HUDEP-2 (cell line): ENCODE results near the gene CEACAM16.

ENCODE experiments used
- DNase-seq, 76 experiments: peaks; one replicate each; lab custom pipeline; 2025; ENCODE audit not compliant: unreplicated experiment in 76 of 76; lab: John Stamatoyannopoulos, UW

The CEACAM16 gene

GRCh38 chr19:44741841-44742329 is 42.9 kb downstream of the CEACAM16 start:
- DNase-seq: peak in 75 of 76 experiments; percentile 39 to 95 (median 87)

- DNase-seq: no peak
These were observed 43.5 kb downstream of the CEACAM16 start for GRCh38 chr19:44742330-44743061.

GRCh38 chr19:44744871-44745332 is 46.0 kb downstream of the CEACAM16 start:
- DNase-seq: no peak

GRCh38 chr19:44745341-44745831 is 46.4 kb downstream of the CEACAM16 start:
- DNase-seq: no peak

- no peak for DNase-seq
These were observed 47.1 kb downstream of the CEACAM16 start for GRCh38 chr19:44745887-44746600.

- DNase-seq: no peak
These were observed 47.6 kb downstream of the CEACAM16 start for GRCh38 chr19:44746616-44746945.

- peak in 72 of 76 experiments; percentile 13 to 88 (median 72) for DNase-seq
These were observed 48.2 kb downstream of the CEACAM16 start for GRCh38 chr19:44746946-44747738.

- peak in 53 of 76 experiments; percentile 13 to 77 (median 51) for DNase-seq
These were observed 48.9 kb downstream of the CEACAM16 start for GRCh38 chr19:44747739-44748425.

DNA sequence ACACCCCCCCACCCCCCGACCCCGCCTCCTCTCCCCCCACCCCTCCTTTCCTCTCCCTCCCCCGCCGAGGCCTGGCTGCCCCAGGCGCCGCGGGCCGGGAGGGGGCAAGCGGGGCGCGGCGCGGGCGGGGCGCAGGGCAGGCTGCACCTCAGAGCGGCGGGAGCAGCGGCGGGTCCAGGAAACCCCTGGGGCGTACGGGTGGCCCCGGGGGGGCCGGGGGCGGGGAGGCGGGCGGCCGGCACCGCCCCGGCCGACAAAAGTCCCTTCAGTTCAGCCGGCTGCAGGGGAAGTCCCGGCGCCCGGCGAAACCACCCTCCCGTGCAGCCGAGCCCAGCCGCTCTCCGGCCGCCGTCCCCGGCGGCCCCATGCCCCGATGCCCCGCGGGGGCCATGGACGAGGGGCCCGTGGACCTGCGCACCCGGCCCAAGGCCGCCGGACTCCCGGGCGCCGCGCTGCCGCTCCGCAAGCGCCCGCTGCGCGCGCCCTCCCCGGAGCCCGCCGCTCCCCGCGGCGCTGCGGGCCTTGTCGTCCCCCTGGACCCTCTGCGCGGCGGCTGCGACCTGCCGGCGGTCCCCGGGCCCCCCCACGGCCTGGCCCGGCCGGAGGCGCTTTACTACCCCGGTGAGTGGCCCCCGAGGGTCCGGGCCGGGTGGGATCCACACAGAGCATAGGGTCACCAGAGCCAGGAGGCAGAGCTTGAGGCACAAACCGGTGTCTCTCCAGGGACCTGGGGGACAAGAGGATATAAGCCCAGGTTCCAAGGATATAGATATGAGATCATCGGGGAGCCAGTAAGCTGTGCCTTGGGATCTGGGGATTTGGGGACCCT is 49.7 kb downstream of the CEACAM16 start, which contains the start of gene BCL3:
BCL3 (plus strand) TSS at position 283 of the 829 bp plus-strand sequence; CDS start at position 366, 83 bp downstream.
- peak in 34 of 76 experiments; percentile 15 to 70 (median 50) for DNase-seq

DNA sequence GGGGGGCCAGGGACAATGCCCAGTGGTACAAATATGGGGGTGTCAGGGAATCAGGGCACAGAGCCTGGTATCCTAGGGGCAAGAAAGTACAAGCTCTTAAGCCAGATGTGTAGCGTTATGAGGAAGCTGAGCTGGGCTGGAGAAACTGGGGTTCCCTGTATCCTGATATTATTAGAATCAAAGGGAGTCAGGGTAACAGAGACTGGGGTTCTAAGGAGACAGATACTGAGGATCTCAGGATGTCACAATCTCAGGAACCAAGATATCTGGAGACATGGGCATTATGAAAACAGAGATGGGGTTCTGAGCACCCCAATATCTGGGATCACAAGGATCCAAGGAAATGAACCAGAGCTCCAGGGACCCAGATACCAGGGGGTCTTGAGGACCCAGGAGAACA is 50.3 kb downstream of the CEACAM16 start:
- DNase-seq: no peak

DNA sequence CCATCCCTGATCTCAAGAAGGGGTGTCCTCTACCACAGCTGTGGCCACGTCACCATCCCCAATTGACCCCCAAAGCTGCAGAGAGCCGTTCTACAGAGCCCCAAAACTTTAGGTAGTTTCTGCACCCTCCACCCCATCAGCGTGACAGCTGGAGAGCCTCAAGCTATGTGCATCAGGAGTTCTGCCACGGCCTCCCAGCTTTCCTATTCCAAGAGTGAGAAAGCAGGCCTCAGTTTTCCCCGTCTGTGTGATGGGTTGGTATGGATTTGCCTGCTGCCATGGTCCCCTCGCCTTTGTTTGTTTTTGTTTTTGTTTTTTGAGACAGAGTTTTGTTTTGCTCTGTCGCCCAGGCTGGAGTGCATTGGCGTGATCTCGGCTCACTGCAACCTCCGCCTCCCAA is 51.0 kb downstream of the CEACAM16 start:
- no peak for DNase-seq

DNA sequence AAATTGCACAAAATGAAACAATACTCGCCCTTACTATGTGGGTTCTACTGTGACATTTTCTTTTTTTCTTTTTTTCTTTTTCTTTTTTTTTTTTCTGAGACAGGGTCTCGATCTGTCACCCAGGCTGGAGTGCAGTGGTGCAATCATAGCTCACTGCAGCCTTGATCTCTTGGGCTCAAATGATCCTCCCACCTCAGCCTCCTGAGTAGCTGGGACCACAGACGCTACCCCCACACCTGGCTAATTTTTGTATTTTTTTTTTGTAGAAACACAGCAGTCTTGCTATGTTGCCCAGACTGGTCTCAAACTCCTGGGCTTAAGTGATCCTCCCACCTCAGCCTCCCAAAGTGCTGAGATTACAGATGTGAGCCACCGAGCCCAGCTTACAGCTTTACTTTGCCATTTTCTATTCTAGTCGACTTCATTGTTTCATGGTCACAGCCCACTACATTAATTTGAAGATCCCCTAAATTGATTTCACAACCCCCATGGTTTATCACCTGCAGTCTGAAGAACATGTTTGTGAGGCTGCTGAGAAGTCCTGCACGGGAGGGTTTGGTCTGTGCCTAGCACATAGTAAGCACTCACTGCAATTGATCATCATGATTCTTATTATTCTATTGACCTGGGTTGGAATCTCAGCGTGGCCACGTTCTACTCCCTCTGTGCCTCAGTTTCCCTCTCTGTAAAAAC is 53.3 kb downstream of the CEACAM16 start:
- DNase-seq: no peak

DNA sequence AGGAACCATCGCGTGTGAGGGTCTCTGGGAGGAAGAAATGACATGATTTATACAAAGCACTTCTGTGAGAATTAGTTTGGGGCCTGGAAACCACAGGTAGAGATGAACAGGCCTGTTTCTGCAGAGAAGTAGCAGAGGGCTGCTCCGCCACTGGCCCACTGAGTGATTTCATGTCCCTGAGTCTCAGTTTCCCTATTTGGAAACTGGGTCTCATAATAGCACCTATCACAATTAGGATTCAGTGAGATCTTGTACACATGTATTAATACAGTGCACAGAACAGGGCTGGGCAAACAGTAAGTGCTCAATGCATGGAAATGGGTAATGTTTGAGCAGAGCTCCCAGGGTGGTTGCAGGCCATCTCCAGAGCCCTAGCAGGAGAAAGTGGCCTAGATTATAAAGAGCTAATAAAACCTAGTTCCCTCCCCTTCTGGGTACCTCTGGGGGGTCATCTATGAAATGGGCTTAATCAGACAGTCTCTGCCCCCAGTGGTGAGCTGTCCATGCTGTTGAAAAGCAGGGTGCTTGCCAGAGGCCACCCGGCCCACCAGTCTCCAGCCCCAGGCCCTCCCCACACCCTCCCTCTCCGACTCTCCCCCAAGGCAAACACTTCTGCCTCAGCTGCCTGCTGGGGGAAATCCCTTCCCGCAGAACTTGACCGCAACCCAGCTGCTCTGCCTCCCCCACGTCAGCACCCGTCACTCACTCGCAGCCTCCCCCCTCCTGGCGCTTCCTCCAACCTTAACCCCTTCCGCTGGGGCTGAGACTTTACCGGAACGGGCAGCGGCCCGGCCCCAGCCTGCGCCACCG is 54.1 kb downstream of the CEACAM16 start:
- DNase-seq: peak in 73 of 76 experiments; percentile 34 to 95 (median 77)

- no peak for DNase-seq
These were observed 54.6 kb downstream of the CEACAM16 start for GRCh38 chr19:44753626-44753931.

GRCh38 chr19:44753932-44754749 is 55.2 kb downstream of the CEACAM16 start:
- DNase-seq: peak in 62 of 76 experiments; percentile 11 to 85 (median 64)

GRCh38 chr19:44754750-44755080 is 55.8 kb downstream of the CEACAM16 start:
- no peak for DNase-seq

- DNase-seq: no peak
These were observed 56.3 kb downstream of the CEACAM16 start for GRCh38 chr19:44755219-44755618.
